Parathyroid adenoma (tissue), 2 donors: ENCODE data around the gene ATP2B2.

Experiments
- H2AFZ ChIP-seq: fragments of 300-600 bp; sonication (generic); one replicate; pipeline ENCODE4 v1.7.0; 2017; ENCODE audit warnings: antibody characterized with exemption, mild to moderate bottlenecking
- H3K27ac ChIP-seq: fragments of 300-600 bp; sonication (generic); one replicate; pipeline ENCODE4 v1.7.0; 2017
- H3K27me3 ChIP-seq: fragments of 300-600 bp; sonication (generic); one replicate; pipeline ENCODE4 v1.7.0; 2017; ENCODE audit warnings: low read length; ENCODE audit not compliant: control insufficient read depth, insufficient read depth
- H3K36me3 ChIP-seq: fragments of 300-600 bp; sonication (generic); one replicate; pipeline ENCODE4 v1.7.0; 2017; ENCODE audit warnings: low read length; ENCODE audit not compliant: control insufficient read depth, insufficient read depth
- H3K4me1 ChIP-seq: fragments of 300-600 bp; sonication (generic); one replicate; pipeline ENCODE4 v1.7.0; 2017; ENCODE audit warnings: control low read depth
- H3K4me2 ChIP-seq: fragments of 300-600 bp; sonication (generic); one replicate; pipeline ENCODE4 v1.7.0; 2017; ENCODE audit warnings: low read length
- H3K4me3 ChIP-seq: fragments of 300-600 bp; sonication (generic); one replicate; pipeline ENCODE4 v1.7.0; 2017; ENCODE audit warnings: low read depth, low read length
- H3K79me2 ChIP-seq: fragments of 300-600 bp; sonication (generic); one replicate; pipeline ENCODE4 v1.7.0; 2017; ENCODE audit warnings: control low read depth
- H3K9ac ChIP-seq: fragments of 300-600 bp; sonication (generic); one replicate; pipeline ENCODE4 v1.7.0; 2017; ENCODE audit warnings: mild to moderate bottlenecking
- H3K9me3 ChIP-seq: fragments of 300-600 bp; sonication (generic); one replicate; pipeline ENCODE4 v1.7.0; 2017; ENCODE audit warnings: low read length; ENCODE audit not compliant: control insufficient read depth
- CTCF ChIP-seq: fragments of 300-600 bp; sonication (generic); IDR thresholded peaks from one replicate; pipeline ENCODE4 v1.7.0; 2017; ENCODE audit warnings: antibody characterized with exemption, mild to moderate bottlenecking
- donor health status: primary hyperparathyroidism.

ATP2B2 gene

GRCh38 chr3:10518506-10519150, 13.2 kb upstream of the ATP2B2 start:
- Histone ChIP-seq H3K36me3 (no peaks in the 10 kb centered on the region), H2AFZ (no peak overlapping the region), H3K79me2 (no peaks in the 10 kb centered on the region), H3K4me1 (peaks cover 6% of the 10 kb centered on the region), H3K27me3 (no peaks in the 10 kb centered on the region), H3K9ac (no peak overlapping the region), H3K4me2 (no peak overlapping the region), H3K27ac (no peak overlapping the region), H3K9me3 (no peaks in the 10 kb centered on the region), H3K4me3 (no peak overlapping the region)
- no peak for TF ChIP-seq CTCF

DNA sequence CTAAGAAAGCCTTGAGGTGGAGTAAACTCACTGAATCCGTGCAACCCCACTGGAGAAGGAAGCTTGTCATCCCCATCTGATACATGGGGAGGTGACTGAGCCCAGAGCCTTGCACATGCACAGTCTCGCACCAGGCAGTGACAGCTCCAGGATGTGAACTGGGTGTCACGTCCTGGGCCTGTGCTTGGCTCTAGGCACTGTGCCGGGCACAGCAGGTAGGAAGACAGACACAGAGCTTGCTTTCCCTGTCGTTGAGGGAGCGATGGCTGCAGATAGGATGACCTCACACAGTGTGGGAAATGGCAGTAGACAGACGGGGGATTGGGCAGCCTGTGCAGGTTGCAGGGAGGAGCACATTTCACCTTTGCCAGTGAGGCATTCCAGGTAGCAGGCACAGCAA, 12.2 kb upstream of the ATP2B2 start:
- no peak for TF ChIP-seq CTCF
- Histone ChIP-seq H3K9ac (no peak overlapping the region), H3K27me3 (no peaks in the 10 kb centered on the region), H3K4me1 (peaks cover 6% of the 10 kb centered on the region), H3K79me2 (no peaks in the 10 kb centered on the region), H2AFZ (no peak overlapping the region), H3K27ac (no peak overlapping the region), H3K9me3 (no peaks in the 10 kb centered on the region), H3K4me3 (no peak overlapping the region), H3K36me3 (no peaks in the 10 kb centered on the region), H3K4me2 (no peak overlapping the region)

DNA sequence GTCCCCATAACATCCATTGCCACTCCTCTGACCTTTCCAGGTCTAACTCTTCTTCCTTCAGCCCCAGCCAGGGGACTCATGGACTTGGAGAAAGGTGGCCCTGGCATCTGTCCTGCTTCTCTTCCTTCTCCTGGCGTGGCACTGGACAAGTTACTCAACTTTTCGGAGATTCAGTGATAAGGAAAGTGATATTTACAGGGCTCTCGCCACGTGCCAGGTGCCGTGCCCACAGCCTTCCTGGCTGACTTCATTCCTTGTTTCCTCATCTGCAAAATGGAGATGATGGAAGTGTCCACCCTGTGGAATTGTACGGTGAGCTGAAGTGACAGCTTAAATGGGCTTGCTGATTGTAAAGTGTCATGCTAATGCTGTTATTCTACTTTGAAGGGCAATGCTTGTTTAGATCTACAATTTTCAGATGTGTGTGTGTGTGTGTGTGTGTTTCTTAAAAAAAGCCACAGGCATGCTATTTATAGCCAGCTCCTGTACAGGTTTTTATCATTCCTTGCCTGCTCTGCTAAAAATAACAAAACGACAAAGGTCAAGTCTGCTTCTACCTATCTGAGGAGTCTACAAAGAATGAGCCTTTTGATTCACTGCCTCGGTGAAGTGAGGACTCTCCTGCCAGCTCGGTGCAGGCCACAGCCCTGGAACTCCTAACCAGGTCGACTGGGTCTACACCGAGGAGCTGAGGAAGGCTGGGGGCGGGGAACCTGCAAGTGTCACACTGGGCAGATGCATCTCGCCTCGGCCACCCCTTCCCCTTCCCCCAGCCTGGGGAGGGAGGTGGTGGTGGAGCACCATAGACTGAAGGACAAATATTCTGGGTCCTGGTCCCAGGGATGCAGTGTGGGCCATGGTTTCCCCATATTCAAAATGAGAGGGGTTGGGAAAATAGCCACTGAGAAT, 11.4 kb upstream of the ATP2B2 start:
- Histone ChIP-seq H2AFZ (no peak overlapping the region), H3K27me3 (no peaks in the 10 kb centered on the region), H3K4me3 (no peak overlapping the region), H3K79me2 (no peaks in the 10 kb centered on the region), H3K27ac (no peak overlapping the region), H3K9me3 (no peaks in the 10 kb centered on the region), H3K36me3 (no peaks in the 10 kb centered on the region), H3K4me1 (peaks cover 6% of the 10 kb centered on the region), H3K9ac (no peak overlapping the region), H3K4me2 (no peak overlapping the region)
- TF ChIP-seq CTCF: no peak

- peaks cover 6% of the 10 kb centered on the region for H3K4me1 ChIP-seq
- no peaks in the 10 kb centered on the region for H3K36me3 ChIP-seq
- no peak overlapping the region for H3K4me2 ChIP-seq
- no peak overlapping the region for H3K9ac ChIP-seq
- no peaks in the 10 kb centered on the region for H3K9me3 ChIP-seq
- no peaks in the 10 kb centered on the region for H3K79me2 ChIP-seq
- TF ChIP-seq CTCF: no peak
- H3K27me3 ChIP-seq: no peaks in the 10 kb centered on the region
- H3K4me3 ChIP-seq: no peak overlapping the region
- no peak overlapping the region for H3K27ac ChIP-seq
- H2AFZ ChIP-seq: no peak overlapping the region
These were observed 10.6 kb upstream of the ATP2B2 start for GRCh38 chr3:10515884-10516495.
